GM12878 (cell line): ENCODE data around the gene TDRD10. TPM values are rescaled to one million over a fixed set of nuclear protein-coding genes. Genes with fewer than 3 reads are reported as not detected.
A peak's percentile ranks its signal among the peaks of the same experiment; 100 is the strongest.

Experiments
- ATAC-seq: fragments of 200-7000 bp; cut with Tn5 transposase; 3 replicates; pipeline ENCODE4 v1.9.1; 2020; ENCODE audit warnings: mild to moderate bottlenecking, moderate library complexity
- BruUV-seq: library from RNA; stranded (reverse); fragments of 400-500 nt; replicated peaks from 2 replicates; lab custom pipeline; 2021; lab: Mats Ljungman, UMichigan
- CTCF ChIA-PET: fragments of 300-600 bp; sonication (Branson Sonifier 250); formaldehyde crosslinking; extraction: SDS; loops from one replicate; lab custom pipeline; 2021; ENCODE audit warnings: inconsistent platforms; lab: Yijun Ruan, JAX
- POLR2A ChIA-PET: fragments of 350-600 bp; formaldehyde crosslinking; extraction: SDS; loops from one replicate; lab custom pipeline; 2021; ENCODE audit warnings: inconsistent platforms; lab: Charles Lee
- RAD21 ChIA-PET: fragments of 300-600 bp; sonication (Branson Sonifier 250); formaldehyde crosslinking; loops from one replicate; lab custom pipeline; 2023; ENCODE audit warnings: antibody characterized with exemption; ENCODE audit not compliant: unreplicated experiment; lab: Charles Lee
- SMC1A ChIA-PET: fragments of 300-600 bp; sonication (Branson Sonifier 250); formaldehyde crosslinking; loops from one replicate; lab custom pipeline; 2023; ENCODE audit not compliant: unreplicated experiment, uncharacterized antibody; lab: Charles Lee
- DNase-seq: peaks from one replicate; pipeline ENCODE4 v3.0.0-alpha.2; 2011; ENCODE audit warnings: low read depth, low spot score
- FAIRE-seq: peaks from 3 replicates; lab custom pipeline; 2011; peaks lifted over from hg19 to GRCh38; lab: Jason Lieb, UNC
- H2AFZ ChIP-seq: 2 replicates; pipeline ENCODE4 v1.6.0; 2011; ENCODE audit warnings: low read depth, low read length, control low read depth; ENCODE audit not compliant: control insufficient read depth
- H3K27ac ChIP-seq: 2 replicates; pipeline ENCODE4 v1.5.1; 2011; ENCODE audit warnings: control low read depth; ENCODE audit not compliant: control insufficient read depth, insufficient read depth
- H3K27me3 ChIP-seq, 2 experiments: replicated peaks in 1 of 2; 2 replicates each; pipeline versions ENCODE4 v1.6.0 to v1.6.1; 2011; ENCODE audit warnings: low read length in 1 of 2; ENCODE audit not compliant: control insufficient read depth in 2 of 2, insufficient read depth in 2 of 2
- H3K36me3 ChIP-seq, 2 experiments: 2 replicates each; pipeline ENCODE4 v1.5.1; 2011; ENCODE audit warnings: low read length in 1 of 2; ENCODE audit not compliant: control insufficient read depth in 2 of 2, insufficient read depth in 2 of 2
- H3K4me1 ChIP-seq: 2 replicates; pipeline ENCODE4 v1.6.1; 2011; ENCODE audit warnings: mild to moderate bottlenecking, low read length, moderate library complexity, mixed read lengths; ENCODE audit not compliant: control insufficient read depth, insufficient read depth
- H3K4me2 ChIP-seq: 2 replicates; pipeline ENCODE4 v1.6.0; 2011; ENCODE audit warnings: control low read depth; ENCODE audit not compliant: control insufficient read depth, insufficient read depth
- H3K4me3 ChIP-seq: fragments of 200-600 bp; sonication (generic); 2 replicates; pipeline ENCODE4 v1.5.1; 2016
- H3K79me2 ChIP-seq: 2 replicates; pipeline ENCODE4 v1.6.0; 2011; ENCODE audit warnings: low read length; ENCODE audit not compliant: control insufficient read depth, insufficient read depth
- H3K9ac ChIP-seq: 2 replicates; pipeline ENCODE4 v1.8.0; 2011; ENCODE audit warnings: low read length, control low read depth, mixed read lengths; ENCODE audit not compliant: control insufficient read depth, insufficient read depth
- H3K9me3 ChIP-seq: replicated peaks from 3 replicates; pipeline ENCODE4 v1.5.1; 2011; ENCODE audit warnings: mild to moderate bottlenecking, low read length; ENCODE audit not compliant: control insufficient read depth, insufficient read depth
- H4K20me1 ChIP-seq: 2 replicates; pipeline ENCODE4 v1.6.0; 2011; ENCODE audit not compliant: control insufficient read depth, insufficient read depth
- BMI1 ChIP-seq: fragments of 450-650 bp; IDR thresholded peaks from 2 replicates; pipeline ENCODE4 v1.6.1; 2016; ENCODE audit warnings: mild to moderate bottlenecking, moderate library complexity, borderline replicate concordance
- E4F1 ChIP-seq: fragments of 450-650 bp; IDR thresholded peaks from 2 replicates; pipeline ENCODE4 v1.6.1; 2018; ENCODE audit warnings: borderline replicate concordance, mild to moderate bottlenecking; ENCODE audit not compliant: partially characterized antibody
- EED ChIP-seq: sonication (generic); IDR thresholded peaks from 2 replicates; pipeline ENCODE4 v1.6.1; 2016; ENCODE audit warnings: antibody characterized with exemption, low read depth
- HDGF ChIP-seq: fragments of 450-650 bp; IDR thresholded peaks from 2 replicates; pipeline ENCODE4 v1.6.1; 2016; ENCODE audit warnings: antibody characterized with exemption
- MTA2 ChIP-seq: fragments of 450-650 bp; IDR thresholded peaks from 2 replicates; pipeline ENCODE4 v1.6.1; 2016; ENCODE audit warnings: low read depth, mild to moderate bottlenecking, moderate library complexity
- MYC ChIP-seq: IDR thresholded peaks from 2 replicates; pipeline ENCODE4 v1.6.1; 2011; ENCODE audit warnings: mild to moderate bottlenecking, low read length, moderate library complexity, inconsistent platforms; ENCODE audit not compliant: insufficient read depth, insufficient replicate concordance, insufficient read length, severe bottlenecking
- NBN ChIP-seq: fragments of 450-650 bp; IDR thresholded peaks from 2 replicates; pipeline ENCODE4 v1.6.1; 2016
- PAX5 ChIP-seq: IDR thresholded peaks from 2 replicates; pipeline ENCODE4 v1.6.1; 2011; ENCODE audit warnings: low read depth, low read length, borderline replicate concordance
- POLR2AphosphoS5 ChIP-seq: IDR thresholded peaks from 2 replicates; pipeline ENCODE4 v1.6.1; 2011; ENCODE audit warnings: mild to moderate bottlenecking, low read length, inconsistent platforms
- POU2F2 ChIP-seq: IDR thresholded peaks from 3 replicates; pipeline ENCODE4 v1.6.1; 2011; ENCODE audit warnings: low read depth, mild to moderate bottlenecking, low read length, borderline replicate concordance
- RAD21 ChIP-seq: IDR thresholded peaks from 2 replicates; pipeline ENCODE4 v1.6.1; 2011; ENCODE audit warnings: mild to moderate bottlenecking, low read depth, low read length, moderate library complexity; ENCODE audit not compliant: insufficient read depth
- RFX5 ChIP-seq: IDR thresholded peaks from 2 replicates; pipeline ENCODE4 v1.6.1; 2011; ENCODE audit warnings: low read depth, low read length, improper control_type of control experiment
- SMAD5 ChIP-seq: IDR thresholded peaks from 2 replicates; pipeline ENCODE4 v1.6.1; 2016; ENCODE audit warnings: antibody characterized with exemption, low read depth
- SPI1 ChIP-seq: IDR thresholded peaks from 2 replicates; pipeline ENCODE4 v1.6.1; 2011; ENCODE audit warnings: low read depth, mild to moderate bottlenecking, low read length, moderate library complexity, borderline replicate concordance; ENCODE audit not compliant: insufficient read depth
- USF2 ChIP-seq: IDR thresholded peaks from 2 replicates; pipeline ENCODE4 v1.6.1; 2011; ENCODE audit warnings: low read depth, low read length, improper control_type of control experiment, borderline replicate concordance
- YBX1 ChIP-seq: fragments of 450-650 bp; IDR thresholded peaks from 2 replicates; pipeline ENCODE4 v1.6.1; 2016; ENCODE audit warnings: antibody characterized with exemption
- ZBTB33 ChIP-seq: fragments of 450-650 bp; IDR thresholded peaks from 2 replicates; pipeline ENCODE4 v1.6.1; 2017; ENCODE audit warnings: mild to moderate bottlenecking
- ZNF24 ChIP-seq: fragments of 450-650 bp; IDR thresholded peaks from 2 replicates; pipeline ENCODE4 v1.6.1; 2017; ENCODE audit warnings: antibody characterized with exemption, mild to moderate bottlenecking
- whole genome bisulfite sequencing: methylation state at CpG from one replicate; pipeline ENCODE4 v1.1.6; 2016; ENCODE audit warnings: low lambda C conversion rate; ENCODE audit not compliant: insufficient replicate concordance, insufficient coverage; ENCODE audit errors: missing lambda C conversion rate; 5-methylcytosine and 5-hydroxymethylcytosine counted together
- in situ Hi-C: fragments of 300-500 bp; cut with MboI; formaldehyde crosslinking; loops from 9 replicates; pipeline ENCODE4 v1.14.3; 2018; ENCODE audit warnings: mixed read lengths
- intact Hi-C: fragments of 100-400 bp; cut with micrococcal nuclease; formaldehyde crosslinking; loops from one replicate; pipeline ENCODE4 v1.14.2; 2022; ENCODE audit not compliant: unreplicated experiment
- polyA plus RNA-seq, 11 experiments: library from polyadenylated mRNA; depleted of rRNA in 4 of 11; unstranded in 6 of 11; stranded (reverse) in 5 of 11; fragments of >200 nt; fragmentation: Nextera tagmentation in 4 of 11; fragmentation: Illumina TruSeq in 1 of 11; extraction: Ambion mirVana in 4 of 11; extraction: Trizol in 1 of 11; gene quantifications; 1 replicate in 1 of 11; 2 replicates in 10 of 11; pipeline versions ENCODE4 v1.2.1 to v1.2.3, GENCODE V29; 2011 to 2016; ENCODE audit warnings: inconsistent platforms in 2 of 11, missing spikeins in 2 of 11, low read depth in 1 of 11
- total RNA-seq, 4 experiments: library from RNA; depleted of rRNA in 3 of 4; stranded (reverse); fragments of >200 nt in 3 of 4; fragmentation: Illumina TruSeq in 1 of 4; extraction: Trizol in 1 of 4; gene quantifications; 2 replicates each; pipeline versions ENCODE4 v1.2.1 to v1.2.3, GENCODE V29; 2013 to 2021

Gene TDRD10
- total and polyA plus RNA-seq, 10 of the 15 experiments (the other 5 are each of a cell fraction or from before 2014, with no cell fraction given): not detected

- TF ChIP-seq USF2: no peak
- TF ChIP-seq PAX5: no peak
Observed at GRCh38 chr1:154490317-154490716, 11.7 kb upstream of the TDRD10 start (continued).

GRCh38 chr1:154492115-154492514 is 9.9 kb upstream of the TDRD10 start:
- Histone ChIP-seq H3K4me3 (no peak overlapping the region), H3K79me2 (no peaks in the 10 kb centered on the region), H3K27ac (no peak overlapping the region), H3K9ac (no peak overlapping the region), H3K4me2 (peak overlapping the region; percentile 53), H3K36me3 (no peaks in the 10 kb centered on the region), H3K4me1 (peaks cover 40% of the 10 kb centered on the region), H4K20me1 (no peaks in the 10 kb centered on the region), H2AFZ (no peak overlapping the region), H3K9me3 (no peaks in the 10 kb centered on the region), H3K27me3 (no peaks in the 10 kb centered on the region)
- RAD21 ChIA-PET: interaction anchor here (0.7 to 2.7 kb wide), 7 partner anchors 8 to 79 kb away, joined by 3 to 12 read pairs (median 6); no protein-coding TSS in a partner anchor
- FAIRE-seq (peak; percentile 91), DNase-seq (peak; percentile 48), ATAC-seq (peak; percentile 72)
- CTCF ChIA-PET: interaction anchor here (1.1 to 10.0 kb wide), 5 partner anchors 11 to 88 kb away, joined by 3 to 80 read pairs (median 12); no protein-coding TSS in a partner anchor
- SMC1A ChIA-PET: interaction anchor here (0.6 to 9.3 kb wide), 5 partner anchors 9 to 54 kb away, joined by 3 to 97 read pairs (median 5); no protein-coding TSS in a partner anchor
- 17% methylated on average over 4 of the region's 4 CpGs for WGBS
- POLR2A ChIA-PET: interaction anchor here (0.5 to 1.0 kb wide), 8 partner anchors 9 to 447 kb away, joined by 3 to 4 read pairs (median 3); no protein-coding TSS in a partner anchor
- intact Hi-C loops: no loop called here
- in situ Hi-C loops: no loop called here
- no TSS peak for BruUV-seq
- TF ChIP-seq ZNF24 (no peak), ZBTB33 (no peak), E4F1 (no peak), HDGF (no peak), SMAD5 (no peak), MYC (no peak), MTA2 (peak; percentile 40; the same call in 1 of the 2 replicates), RFX5 (no peak), EED (peak; percentile 47), POU2F2 (no peak), BMI1 (no peak), RAD21 (no peak), NBN (0 out of 2 replicates have a peak, but pooled peaks have one; percentile 52), YBX1 (no peak), POLR2AphosphoS5 (no peak), SPI1 (peak; percentile 46; the same call in 1 of the 2 replicates)
